Liver (tissue), 3 donors: ENCODE data around the gene RANGAP1.

Experiments
- HNF4G ChIP-seq: IDR thresholded peaks from 2 replicates; pipeline ENCODE4 v1.6.1; 2016; ENCODE audit warnings: antibody characterized with exemption
- REST ChIP-seq: IDR thresholded peaks from 2 replicates; pipeline ENCODE4 v1.6.1; 2016; ENCODE audit warnings: antibody characterized with exemption, mild to moderate bottlenecking
- YY1 ChIP-seq: IDR thresholded peaks from 2 replicates; pipeline ENCODE4 v1.6.1; 2016; ENCODE audit warnings: antibody characterized with exemption, mild to moderate bottlenecking
- TF ChIP-seq, protein P1 (sequence below): fragments of 150-350 bp; IDR thresholded peaks from 2 replicates; pipeline ENCODE4 v1.5.1; 2017; ENCODE audit warnings: improper control_type of control experiment, low read depth, low read length; ENCODE audit not compliant: missing input control
- donor health status: healthy.
- donor health status: healthy.

GRCh38 chr22:41243361-41243760 is 42.6 kb downstream of the RANGAP1 start:
- no peak for TF ChIP-seq YY1
- TF ChIP-seq REST: no peak
- TF ChIP-seq, protein P1, sequence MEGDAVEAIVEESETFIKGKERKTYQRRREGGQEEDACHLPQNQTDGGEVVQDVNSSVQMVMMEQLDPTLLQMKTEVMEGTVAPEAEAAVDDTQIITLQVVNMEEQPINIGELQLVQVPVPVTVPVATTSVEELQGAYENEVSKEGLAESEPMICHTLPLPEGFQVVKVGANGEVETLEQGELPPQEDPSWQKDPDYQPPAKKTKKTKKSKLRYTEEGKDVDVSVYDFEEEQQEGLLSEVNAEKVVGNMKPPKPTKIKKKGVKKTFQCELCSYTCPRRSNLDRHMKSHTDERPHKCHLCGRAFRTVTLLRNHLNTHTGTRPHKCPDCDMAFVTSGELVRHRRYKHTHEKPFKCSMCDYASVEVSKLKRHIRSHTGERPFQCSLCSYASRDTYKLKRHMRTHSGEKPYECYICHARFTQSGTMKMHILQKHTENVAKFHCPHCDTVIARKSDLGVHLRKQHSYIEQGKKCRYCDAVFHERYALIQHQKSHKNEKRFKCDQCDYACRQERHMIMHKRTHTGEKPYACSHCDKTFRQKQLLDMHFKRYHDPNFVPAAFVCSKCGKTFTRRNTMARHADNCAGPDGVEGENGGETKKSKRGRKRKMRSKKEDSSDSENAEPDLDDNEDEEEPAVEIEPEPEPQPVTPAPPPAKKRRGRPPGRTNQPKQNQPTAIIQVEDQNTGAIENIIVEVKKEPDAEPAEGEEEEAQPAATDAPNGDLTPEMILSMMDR: no peak
- TF ChIP-seq HNF4G: no peak
